CD4-positive, alpha-beta T cell treated with Interleukin-2 at 100 ng/mL for 4 hours (primary cell): ENCODE results near the gene KIAA1614.
"Not testable (repeated sequence)": the region's sequence is repeated elsewhere in the genome, so short reads cannot be mapped to it uniquely, and the experiment has no call there.

ENCODE experiments used
- DNase-seq: peaks from one replicate; pipeline ENCODE4 v3.0.0-alpha.2; 2020; ENCODE audit warnings: low spot score

The KIAA1614 gene

GRCh38 chr1:180966312-180966711, 53.6 kb downstream of the KIAA1614 start:
- no peak for DNase-seq

- DNase-seq = no peak
These were observed 54.2 kb downstream of the KIAA1614 start for GRCh38 chr1:180966744-180967536.

GRCh38 chr1:180967558-180967957, 54.9 kb downstream of the KIAA1614 start:
- DNase-seq = no peak

DNA sequence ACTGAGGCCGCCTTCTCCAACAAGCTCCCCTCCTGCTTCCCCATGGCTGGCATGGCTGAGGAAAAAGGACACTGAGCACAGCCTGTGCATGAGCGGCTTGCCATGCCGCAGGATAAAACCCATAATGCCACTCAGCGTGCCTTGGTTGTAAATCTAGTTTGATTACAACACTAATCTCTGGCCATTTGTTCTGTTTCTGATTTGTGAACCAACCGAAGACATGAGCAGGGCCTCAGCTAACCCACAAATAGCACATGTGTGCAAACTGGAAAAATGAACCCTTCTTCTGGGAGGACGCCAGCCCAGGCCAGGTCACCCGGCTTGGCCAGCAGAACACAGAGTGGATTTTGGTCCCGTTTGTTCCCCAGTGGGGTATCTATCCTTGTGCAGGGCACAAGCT, 56.1 kb downstream of the KIAA1614 start:
- not testable (repeated sequence) for DNase-seq

DNA sequence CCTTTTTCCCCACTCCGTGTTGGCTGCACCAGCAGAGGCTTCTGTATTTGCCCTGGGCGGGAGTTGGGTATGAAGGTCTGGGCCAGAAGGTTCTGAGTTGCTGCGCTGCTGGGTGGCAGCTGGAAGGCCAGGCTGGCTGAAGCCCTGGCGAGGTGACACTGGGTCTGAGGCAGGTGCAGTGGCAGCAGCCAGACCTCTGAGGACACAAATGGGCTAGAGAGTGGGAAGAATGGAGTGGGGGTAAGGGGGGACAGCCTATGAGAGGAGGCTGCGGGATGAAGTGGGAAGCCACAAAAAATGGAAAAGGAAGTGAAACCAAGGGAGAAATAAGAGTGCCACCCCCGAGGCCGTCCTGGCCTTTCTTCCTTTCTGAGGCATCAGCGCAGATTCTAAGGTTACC, 56.7 kb downstream of the KIAA1614 start:
- DNase-seq = no peak

DNA sequence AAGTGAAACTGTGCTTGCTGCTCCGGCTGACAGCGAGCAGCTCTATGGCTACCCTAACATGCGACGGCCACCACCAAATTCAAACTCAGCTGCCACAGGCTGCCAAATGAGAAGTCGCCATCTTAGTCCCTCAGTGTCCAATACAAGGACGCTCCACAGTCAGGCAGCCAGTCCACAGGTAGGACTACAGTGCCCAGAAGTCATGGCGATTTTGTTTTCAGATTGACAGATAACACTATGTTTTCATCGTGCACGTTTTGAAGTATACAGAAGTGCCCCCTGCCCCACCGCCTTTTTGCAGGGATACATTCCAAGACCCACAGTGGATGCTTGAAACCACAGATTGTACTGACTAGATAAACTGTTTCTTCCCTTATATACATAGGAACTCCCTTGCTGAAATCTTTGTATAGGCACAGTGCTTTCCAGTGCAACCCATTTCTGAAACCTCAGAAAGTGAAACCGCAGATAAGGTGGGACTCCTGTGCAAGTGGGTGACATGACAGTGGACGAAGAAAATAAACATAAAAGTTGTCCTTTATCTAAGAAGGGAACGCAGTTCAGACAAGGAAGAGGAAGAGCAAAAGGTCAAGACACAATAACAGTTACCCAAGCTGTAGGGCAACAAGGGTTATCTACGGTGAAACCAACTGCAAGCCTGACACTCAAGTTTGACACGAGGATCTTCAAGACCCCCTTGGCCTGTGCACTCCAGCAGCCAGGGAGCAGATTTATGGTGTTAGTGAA, 57.8 kb downstream of the KIAA1614 start:
- DNase-seq = no peak

- no peak for DNase-seq
These were observed 58.7 kb downstream of the KIAA1614 start for GRCh38 chr1:180971273-180971997.

DNA sequence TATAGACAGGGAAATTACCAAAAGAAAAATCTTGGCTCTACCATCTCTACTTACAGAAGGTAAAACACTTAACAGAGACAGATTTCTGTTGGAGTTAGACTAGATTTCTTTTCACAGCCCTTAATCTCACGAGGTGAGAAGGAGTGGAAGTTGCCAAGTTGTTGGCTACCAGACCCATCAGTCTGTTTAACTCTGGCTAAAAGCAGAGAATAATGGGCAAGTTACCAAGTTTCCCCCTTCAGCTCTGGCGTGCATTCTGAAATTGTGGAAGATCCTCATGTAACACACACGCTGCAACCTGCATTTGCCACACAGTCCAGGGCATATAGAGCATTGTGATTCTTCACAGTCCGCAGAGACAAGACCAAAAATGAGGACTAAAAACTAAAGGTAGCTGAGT, 60.7 kb downstream of the KIAA1614 start:
- DNase-seq = no peak

DNA sequence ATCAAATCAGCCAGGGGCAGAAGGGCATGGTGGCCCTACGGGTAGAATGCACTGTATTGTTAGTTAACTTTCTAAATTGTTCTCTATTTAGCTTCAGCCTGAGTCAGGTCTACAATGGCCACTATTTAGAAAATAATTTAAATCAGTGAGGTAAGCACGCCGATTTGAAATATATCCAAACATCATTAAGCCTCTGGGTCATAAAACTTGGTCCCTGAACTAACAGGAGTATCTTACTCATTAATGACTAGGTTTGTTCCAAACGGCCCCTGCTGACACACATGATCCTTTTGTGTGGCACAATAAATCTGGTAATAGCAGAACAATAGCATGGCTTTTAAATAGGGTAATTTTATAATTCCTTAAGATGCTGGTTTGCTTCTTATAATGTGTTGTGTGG, 61.5 kb downstream of the KIAA1614 start:
- no peak for DNase-seq

GRCh38 chr1:180975551-180975950, 62.9 kb downstream of the KIAA1614 start:
- no peak for DNase-seq

GRCh38 chr1:180976191-180976590, 63.5 kb downstream of the KIAA1614 start:
- no peak for DNase-seq

DNA sequence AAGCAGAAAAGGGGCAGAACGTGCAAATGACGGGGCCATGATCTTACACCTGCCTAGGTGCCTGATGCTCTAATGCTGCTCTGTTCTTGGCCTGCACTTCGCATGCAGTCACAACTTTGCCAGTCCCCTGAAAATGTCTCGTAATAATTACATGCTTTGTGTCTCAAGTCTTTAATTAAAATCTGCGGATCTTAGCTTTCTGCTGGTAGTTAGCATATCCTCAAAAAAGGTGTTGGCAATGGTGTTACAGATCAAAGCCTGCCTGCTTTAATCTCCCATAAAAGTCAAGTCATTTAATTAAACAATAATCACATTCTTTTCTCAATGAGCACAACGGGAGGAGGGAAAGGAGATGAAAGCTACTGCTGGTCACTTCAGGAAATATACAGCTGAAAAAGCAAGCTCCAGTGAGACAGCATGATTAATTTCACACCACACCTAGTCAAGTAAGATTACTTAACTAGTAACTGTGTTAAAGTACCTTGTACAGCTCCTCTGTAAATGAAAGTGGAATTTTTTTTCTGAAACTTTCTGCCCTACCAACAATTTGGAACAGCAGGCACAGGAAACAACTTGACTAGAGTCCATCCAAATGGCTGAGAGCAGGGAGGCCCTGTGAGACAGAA, 64.1 kb downstream of the KIAA1614 start:
- no peak for DNase-seq

DNA sequence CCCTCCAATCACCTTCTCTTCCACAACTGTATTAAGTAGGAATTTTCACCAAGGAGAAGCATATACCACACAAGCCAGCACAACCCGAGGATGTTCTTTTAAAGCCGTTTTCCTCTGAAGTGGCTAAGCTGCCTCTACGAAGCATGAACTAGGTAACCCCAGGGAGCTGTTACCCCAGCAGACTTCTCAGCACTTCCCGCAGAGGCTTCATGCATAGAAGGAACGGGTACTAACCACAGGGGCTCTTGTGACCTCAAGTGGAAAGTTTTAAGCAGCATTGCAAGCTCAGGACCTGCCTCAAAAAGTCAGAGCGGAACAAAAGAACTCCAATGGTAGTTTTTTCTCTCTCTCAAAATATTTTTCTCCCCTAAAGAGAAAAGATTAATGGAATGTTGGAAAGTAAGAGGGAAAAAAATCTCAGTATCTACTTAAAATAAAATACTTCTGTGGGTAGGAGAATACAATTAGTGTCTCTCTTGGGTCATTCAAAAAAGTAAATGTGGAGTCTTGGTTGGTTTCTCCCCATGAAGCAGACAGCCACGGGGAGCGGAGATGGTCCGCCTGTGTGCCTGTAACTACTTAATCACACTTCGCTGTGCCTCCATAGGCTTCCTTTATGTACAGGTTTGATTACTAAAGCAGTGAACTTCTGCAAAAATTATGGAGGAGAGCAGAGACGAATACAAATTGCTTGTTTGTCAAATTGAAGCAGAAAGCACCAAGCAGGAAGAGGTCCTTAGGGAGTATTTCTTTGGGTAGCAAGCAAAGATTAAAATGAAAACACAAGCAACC, 69.1 kb downstream of the KIAA1614 start:
- DNase-seq = peak; percentile 7

DNA sequence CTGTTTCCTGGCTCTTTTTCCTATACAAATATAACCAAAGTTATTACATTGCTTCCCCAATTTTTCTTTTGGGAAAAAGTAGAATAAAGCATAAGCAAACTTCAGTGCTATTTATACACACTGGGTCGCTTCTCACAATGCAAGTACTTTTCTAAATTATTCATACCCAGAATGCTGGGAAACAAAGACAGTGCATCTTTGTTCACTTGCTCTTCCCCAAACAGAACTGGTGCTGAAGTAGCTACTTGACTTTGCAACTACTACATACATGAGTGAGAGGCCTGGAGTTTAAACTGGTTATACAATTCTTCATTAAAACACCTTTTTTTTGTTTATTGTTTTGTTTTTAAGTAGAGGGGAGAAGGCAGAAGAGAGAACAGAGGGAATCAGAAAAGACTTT, 69.7 kb downstream of the KIAA1614 start:
- DNase-seq = no peak

DNA sequence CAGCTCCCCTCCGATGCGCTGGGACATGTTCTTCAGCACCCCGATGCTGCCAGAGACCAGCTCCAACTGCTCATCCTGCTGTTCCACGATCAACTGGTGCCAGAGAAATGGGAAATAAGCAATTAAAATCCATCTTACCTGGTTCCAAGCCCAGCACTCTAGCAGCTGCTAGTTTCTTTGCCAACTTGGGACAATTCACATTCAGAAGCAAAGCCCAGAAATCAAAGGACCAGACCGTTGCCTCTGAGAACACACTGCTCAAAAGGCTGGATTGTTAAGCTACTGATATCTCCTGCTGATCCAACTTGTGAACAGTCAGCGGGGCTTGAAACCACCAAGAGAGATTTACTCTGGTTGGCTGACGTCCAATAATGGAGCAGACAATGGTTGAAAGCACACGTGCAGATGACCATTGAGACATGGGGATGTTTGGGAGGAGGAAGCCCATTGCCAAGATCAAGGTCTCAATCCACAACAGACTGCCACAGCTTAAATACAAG, 75.6 kb downstream of the KIAA1614 start:
- DNase-seq = no peak

- DNase-seq = no peak
These were observed 81.6 kb downstream of the KIAA1614 start for GRCh38 chr1:180994262-180994661.

- DNase-seq = no peak
These were observed 85.3 kb downstream of the KIAA1614 start for GRCh38 chr1:180997843-180998504.
